ENCODE measurements around the gene FER. TPM values are rescaled to one million over a fixed set of nuclear protein-coding genes. Genes with fewer than 3 reads are reported as not detected.
"Not testable (repeated sequence)": the region's sequence is repeated elsewhere in the genome, so short reads cannot be mapped to it uniquely, and the experiment has no call there.

FER gene
- total RNA-seq, 1 experiment from 2014 or later: 22.1 TPM

DNA sequence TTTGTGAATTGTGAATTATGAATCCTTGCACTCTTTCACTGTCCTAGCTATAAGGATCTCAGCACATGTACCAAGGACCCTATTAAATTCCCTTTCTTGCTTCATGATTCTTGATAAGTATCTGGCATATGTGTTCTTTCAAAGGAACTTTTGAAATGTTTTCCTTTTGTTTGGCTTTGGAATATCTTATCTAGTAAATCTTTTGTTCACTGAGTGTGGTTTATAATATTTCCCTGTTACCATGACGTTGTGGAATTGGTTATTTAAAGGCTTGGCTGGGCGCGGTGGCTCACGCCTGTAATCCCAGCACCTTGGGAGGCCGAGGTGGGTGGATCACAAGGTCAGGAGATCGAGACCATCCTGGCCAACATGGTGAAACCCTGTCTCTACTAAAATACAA lies 151.5 kb downstream of the FER start:
- H3K27me3 ChIP-seq (ENCODE audit: control insufficient read depth, insufficient read depth, low read length); H3K4me3 ChIP-seq (ENCODE audit: low read depth in 2 of 2, low read length in 2 of 2); H3K4me1 ChIP-seq (ENCODE audit: control insufficient read depth, insufficient read depth, low read length); BruUV-seq (replicated peaks); CTCF ChIA-PET; in situ Hi-C loops (cut with HindIII; ENCODE audit: low pct_unique_long_range_greater_than_20kb, low sequenced_read_pairs); ATAC-seq; intact Hi-C loops (cut with micrococcal nuclease; ENCODE audit: unreplicated experiment); POLR2A ChIA-PET; DNase-seq (ENCODE audit: low read depth, low spot score); H3K9me3 ChIP-seq (ENCODE audit: control insufficient read depth, insufficient read depth, low read depth, low read length); H3K36me3 ChIP-seq (ENCODE audit: control insufficient read depth, insufficient read depth, low read length); H3K27ac ChIP-seq (ENCODE audit: low read length): not testable (repeated sequence)

DNA sequence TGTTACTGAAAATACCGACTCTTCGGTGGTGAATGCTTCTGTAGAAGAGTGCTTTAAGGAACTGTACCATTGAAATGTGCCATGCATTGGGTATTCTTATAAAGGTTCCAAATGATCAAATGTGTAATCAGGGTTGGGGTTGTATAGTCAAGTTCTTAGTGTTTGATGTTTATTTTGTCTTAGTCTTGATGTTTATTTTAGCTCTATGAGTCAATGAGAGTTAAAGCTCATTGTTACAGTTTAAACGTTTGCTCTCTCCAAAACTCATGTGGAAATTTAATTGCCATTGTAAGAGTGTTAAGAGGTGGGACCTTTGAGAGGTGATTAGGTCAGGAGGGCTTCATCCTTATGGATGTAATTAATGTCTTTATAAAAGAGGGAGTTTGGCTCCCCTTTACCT lies 153.0 kb downstream of the FER start:
- intact Hi-C loops (cut with micrococcal nuclease; ENCODE audit: unreplicated experiment): no loop called here
- no peak overlapping the region for H3K4me3 ChIP-seq (ENCODE audit: low read depth in 2 of 2, low read length in 2 of 2)
- peaks cover 5% of the 10 kb centered on the region; the same call in 1 of the 2 replicates for H3K4me1 ChIP-seq (ENCODE audit: control insufficient read depth, insufficient read depth, low read length)
- no peak for TF ChIP-seq TCF7L2 (IDR thresholded peaks at IDR 0.05; ENCODE audit: low read depth, low read length)
- TF ChIP-seq, protein P1, sequence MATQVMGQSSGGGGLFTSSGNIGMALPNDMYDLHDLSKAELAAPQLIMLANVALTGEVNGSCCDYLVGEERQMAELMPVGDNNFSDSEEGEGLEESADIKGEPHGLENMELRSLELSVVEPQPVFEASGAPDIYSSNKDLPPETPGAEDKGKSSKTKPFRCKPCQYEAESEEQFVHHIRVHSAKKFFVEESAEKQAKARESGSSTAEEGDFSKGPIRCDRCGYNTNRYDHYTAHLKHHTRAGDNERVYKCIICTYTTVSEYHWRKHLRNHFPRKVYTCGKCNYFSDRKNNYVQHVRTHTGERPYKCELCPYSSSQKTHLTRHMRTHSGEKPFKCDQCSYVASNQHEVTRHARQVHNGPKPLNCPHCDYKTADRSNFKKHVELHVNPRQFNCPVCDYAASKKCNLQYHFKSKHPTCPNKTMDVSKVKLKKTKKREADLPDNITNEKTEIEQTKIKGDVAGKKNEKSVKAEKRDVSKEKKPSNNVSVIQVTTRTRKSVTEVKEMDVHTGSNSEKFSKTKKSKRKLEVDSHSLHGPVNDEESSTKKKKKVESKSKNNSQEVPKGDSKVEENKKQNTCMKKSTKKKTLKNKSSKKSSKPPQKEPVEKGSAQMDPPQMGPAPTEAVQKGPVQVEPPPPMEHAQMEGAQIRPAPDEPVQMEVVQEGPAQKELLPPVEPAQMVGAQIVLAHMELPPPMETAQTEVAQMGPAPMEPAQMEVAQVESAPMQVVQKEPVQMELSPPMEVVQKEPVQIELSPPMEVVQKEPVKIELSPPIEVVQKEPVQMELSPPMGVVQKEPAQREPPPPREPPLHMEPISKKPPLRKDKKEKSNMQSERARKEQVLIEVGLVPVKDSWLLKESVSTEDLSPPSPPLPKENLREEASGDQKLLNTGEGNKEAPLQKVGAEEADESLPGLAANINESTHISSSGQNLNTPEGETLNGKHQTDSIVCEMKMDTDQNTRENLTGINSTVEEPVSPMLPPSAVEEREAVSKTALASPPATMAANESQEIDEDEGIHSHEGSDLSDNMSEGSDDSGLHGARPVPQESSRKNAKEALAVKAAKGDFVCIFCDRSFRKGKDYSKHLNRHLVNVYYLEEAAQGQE (IDR thresholded peaks at IDR 0.05; ENCODE audit: insufficient read depth in 1 of 2, low read depth in 2 of 2, low read length in 1 of 2): no peak
- TF ChIP-seq POLR2AphosphoS5 (IDR thresholded peaks at IDR 0.05; ENCODE audit: low read depth, low read length): no peak
- no peak for TF ChIP-seq SIN3A (IDR thresholded peaks at IDR 0.05; ENCODE audit: borderline replicate concordance, insufficient read depth, low read depth, low read length)
- H3K27ac ChIP-seq (ENCODE audit: low read length): no peak overlapping the region
- DNase-seq (ENCODE audit: low read depth, low spot score) (no peak), ATAC-seq (no peak)
- ChIA-PET CTCF (interaction anchor here (0.6 kb wide), 1 partner anchor 272 kb away, joined by 5 read pairs; no protein-coding TSS in a partner anchor), POLR2A (no interaction called here)
- H3K9me3 ChIP-seq (ENCODE audit: control insufficient read depth, insufficient read depth, low read depth, low read length): no peaks in the 10 kb centered on the region
- H3K27me3 ChIP-seq (ENCODE audit: control insufficient read depth, insufficient read depth, low read length): no peaks in the 10 kb centered on the region
- no peaks in the 10 kb centered on the region for H3K36me3 ChIP-seq (ENCODE audit: control insufficient read depth, insufficient read depth, low read length)
- in situ Hi-C loops (cut with HindIII; ENCODE audit: low pct_unique_long_range_greater_than_20kb, low sequenced_read_pairs): no loop called here
- no TSS peak for BruUV-seq (replicated peaks)

DNA sequence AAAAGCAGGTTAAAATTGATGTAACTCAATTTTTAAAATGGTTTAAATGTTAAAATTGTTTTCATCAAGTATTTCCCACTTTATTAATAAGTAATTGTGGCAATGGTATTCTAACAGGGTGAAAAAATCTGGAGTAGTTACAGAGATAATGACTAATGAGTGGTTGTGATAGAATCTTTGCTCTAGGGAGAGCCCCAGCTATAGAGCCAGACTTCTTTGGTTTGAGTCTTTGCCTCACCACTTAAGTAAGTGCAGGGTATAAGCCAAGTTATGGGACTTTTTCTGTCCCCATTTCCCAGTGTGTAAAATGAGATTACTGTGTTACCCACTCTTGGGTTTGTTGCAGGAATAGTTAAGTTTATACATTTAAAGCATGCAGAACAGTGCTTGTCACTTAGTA lies 158.1 kb downstream of the FER start:
- H3K27me3 ChIP-seq (ENCODE audit: control insufficient read depth, insufficient read depth, low read length): no peaks in the 10 kb centered on the region
- no peak for DNase-seq (ENCODE audit: low read depth, low spot score)
- in situ Hi-C loops (cut with HindIII; ENCODE audit: low pct_unique_long_range_greater_than_20kb, low sequenced_read_pairs) (no loop called here), intact Hi-C loops (cut with micrococcal nuclease; ENCODE audit: unreplicated experiment) (no loop called here)
- BruUV-seq (replicated peaks): no TSS peak
- no peaks in the 10 kb centered on the region for H3K9me3 ChIP-seq (ENCODE audit: control insufficient read depth, insufficient read depth, low read depth, low read length)
- H3K36me3 ChIP-seq (ENCODE audit: control insufficient read depth, insufficient read depth, low read length): no peaks in the 10 kb centered on the region
- H3K4me3 ChIP-seq (ENCODE audit: low read depth in 2 of 2, low read length in 2 of 2): no peak overlapping the region
- ChIA-PET CTCF (no interaction called here), POLR2A (no interaction called here)
- TF ChIP-seq TCF7L2 (IDR thresholded peaks at IDR 0.05; ENCODE audit: low read depth, low read length) (no peak), SIN3A (IDR thresholded peaks at IDR 0.05; ENCODE audit: borderline replicate concordance, insufficient read depth, low read depth, low read length) (no peak), POLR2AphosphoS5 (IDR thresholded peaks at IDR 0.05; ENCODE audit: low read depth, low read length) (no peak)
- TF ChIP-seq, protein P1 (IDR thresholded peaks at IDR 0.05; ENCODE audit: insufficient read depth in 1 of 2, low read depth in 2 of 2, low read length in 1 of 2): no peak
- TF ChIP-seq, protein P2, sequence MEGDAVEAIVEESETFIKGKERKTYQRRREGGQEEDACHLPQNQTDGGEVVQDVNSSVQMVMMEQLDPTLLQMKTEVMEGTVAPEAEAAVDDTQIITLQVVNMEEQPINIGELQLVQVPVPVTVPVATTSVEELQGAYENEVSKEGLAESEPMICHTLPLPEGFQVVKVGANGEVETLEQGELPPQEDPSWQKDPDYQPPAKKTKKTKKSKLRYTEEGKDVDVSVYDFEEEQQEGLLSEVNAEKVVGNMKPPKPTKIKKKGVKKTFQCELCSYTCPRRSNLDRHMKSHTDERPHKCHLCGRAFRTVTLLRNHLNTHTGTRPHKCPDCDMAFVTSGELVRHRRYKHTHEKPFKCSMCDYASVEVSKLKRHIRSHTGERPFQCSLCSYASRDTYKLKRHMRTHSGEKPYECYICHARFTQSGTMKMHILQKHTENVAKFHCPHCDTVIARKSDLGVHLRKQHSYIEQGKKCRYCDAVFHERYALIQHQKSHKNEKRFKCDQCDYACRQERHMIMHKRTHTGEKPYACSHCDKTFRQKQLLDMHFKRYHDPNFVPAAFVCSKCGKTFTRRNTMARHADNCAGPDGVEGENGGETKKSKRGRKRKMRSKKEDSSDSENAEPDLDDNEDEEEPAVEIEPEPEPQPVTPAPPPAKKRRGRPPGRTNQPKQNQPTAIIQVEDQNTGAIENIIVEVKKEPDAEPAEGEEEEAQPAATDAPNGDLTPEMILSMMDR (IDR thresholded peaks at IDR 0.05): no peak
- H3K27ac ChIP-seq (ENCODE audit: low read length): no peak overlapping the region
- H3K4me1 ChIP-seq (ENCODE audit: control insufficient read depth, insufficient read depth, low read length): peaks cover 1% of the 10 kb centered on the region; the same call in 1 of the 2 replicates
- ATAC-seq: no peak

All from Panc1 (cell line).